Right atrium auricular region (tissue), 2 donors: Measurements from ENCODE around the gene FABP6. TPM values are rescaled to one million over a fixed set of nuclear protein-coding genes. Genes with fewer than 3 reads are reported as not detected.

Experiments used
- DNase-seq: peaks from one replicate; pipeline ENCODE4 v3.0.0-alpha.2; 2019; ENCODE audit warnings: low spot score
- H3K27ac ChIP-seq, 2 donors: fragments of 200-600 bp; sonication (generic); 1 replicate in 1 of 2; 2 replicates in 1 of 2; pipeline ENCODE4 v1.5.1; 2016 to 2019
- H3K27me3 ChIP-seq, 2 donors: fragments of 200-600 bp; sonication (generic); one replicate each; pipeline versions ENCODE4 v1.5.1 to v1.6.0; 2017 to 2019
- H3K36me3 ChIP-seq: fragments of 200-600 bp; sonication (generic); one replicate; pipeline ENCODE4 v1.5.1; 2016
- H3K4me1 ChIP-seq, 2 donors: fragments of 200-600 bp; sonication (generic); one replicate each; pipeline versions ENCODE4 v1.5.1 to v1.6.0; 2017 to 2019
- H3K4me3 ChIP-seq, 2 donors: fragments of 200-600 bp; sonication (generic); 1 replicate in 1 of 2; 2 replicates in 1 of 2; pipeline ENCODE4 v1.5.1; 2017 to 2019; ENCODE audit warnings: mild to moderate bottlenecking in 1 of 2, moderate library complexity in 1 of 2
- H3K9me3 ChIP-seq, 2 donors: fragments of 200-600 bp; sonication (generic); one replicate each; pipeline ENCODE4 v1.5.1; 2019
- CTCF ChIP-seq, 2 donors: fragments of 200-600 bp; sonication (generic); IDR thresholded peaks; one replicate each; pipeline ENCODE4 v1.5.1; 2019; ENCODE audit warnings: antibody characterized with exemption in 2 of 2
- total RNA-seq, 2 donors: library from RNA; depleted of rRNA; stranded (reverse); fragments of >200 nt; gene quantifications; one replicate each; pipeline ENCODE4 v1.1.0, GENCODE V29; 2016

Gene FABP6
- total RNA-seq, 2 donors from 2014 or later: not detected

GRCh38 chr5:160272264-160272663 is 43.0 kb downstream of the FABP6 start:
- Histone ChIP-seq H3K4me3 (no peak overlapping the region), H3K9me3 (no peaks in the 10 kb centered on the region), H3K36me3 (peaks cover 5% of the 10 kb centered on the region), H3K4me1 (peaks cover 0 to 33% of the 10 kb centered on the region in 2 donors), H3K27ac (no peak overlapping the region), H3K27me3 (no peaks in the 10 kb centered on the region)
- TF ChIP-seq CTCF (IDR thresholded peaks at IDR 0.05): no peak
- DNase-seq: no peak

GRCh38 chr5:160272889-160273288 is 43.6 kb downstream of the FABP6 start:
- DNase-seq: no peak
- H3K4me1 ChIP-seq: peaks cover 0 to 33% of the 10 kb centered on the region in 2 donors
- no peaks in the 10 kb centered on the region for H3K9me3 ChIP-seq
- no peak overlapping the region for H3K4me3 ChIP-seq
- peaks cover 5% of the 10 kb centered on the region for H3K36me3 ChIP-seq
- no peaks in the 10 kb centered on the region for H3K27me3 ChIP-seq
- no peak for TF ChIP-seq CTCF (IDR thresholded peaks at IDR 0.05)
- H3K27ac ChIP-seq: no peak overlapping the region

- H3K27ac ChIP-seq: no peak overlapping the region
- no peak overlapping the region for H3K4me3 ChIP-seq
- no peak for DNase-seq
- peaks cover 16% of the 10 kb centered on the region for H3K36me3 ChIP-seq
- H3K4me1 ChIP-seq: peaks cover 0 to 20% of the 10 kb centered on the region in 2 donors
- no peak for TF ChIP-seq CTCF (IDR thresholded peaks at IDR 0.05)
- H3K27me3 ChIP-seq: no peaks in the 10 kb centered on the region
- H3K9me3 ChIP-seq: no peaks in the 10 kb centered on the region
These were observed 45.2 kb downstream of the FABP6 start for GRCh38 chr5:160274483-160274931.

GRCh38 chr5:160278343-160278742 is 49.0 kb downstream of the FABP6 start:
- DNase-seq: no peak
- H3K9me3 ChIP-seq: no peaks in the 10 kb centered on the region
- no peak overlapping the region for H3K4me3 ChIP-seq
- no peak for TF ChIP-seq CTCF (IDR thresholded peaks at IDR 0.05)
- peaks cover 18% of the 10 kb centered on the region for H3K36me3 ChIP-seq
- H3K27ac ChIP-seq: no peak overlapping the region
- no peaks in the 10 kb centered on the region for H3K4me1 ChIP-seq
- no peaks in the 10 kb centered on the region for H3K27me3 ChIP-seq

- TF ChIP-seq CTCF (IDR thresholded peaks at IDR 0.05): no peak
These were observed 51.2 kb downstream of the FABP6 start for GRCh38 chr5:160280384-160281095.

GRCh38 chr5:160281275-160281674 is 52.0 kb downstream of the FABP6 start:
- H3K27ac ChIP-seq: no peak overlapping the region
- DNase-seq: no peak
- no peaks in the 10 kb centered on the region for H3K9me3 ChIP-seq
- H3K4me1 ChIP-seq: peaks cover 0 to 9% of the 10 kb centered on the region in 2 donors
- H3K36me3 ChIP-seq: peaks cover 13% of the 10 kb centered on the region
- H3K4me3 ChIP-seq: no peak overlapping the region
- no peak for TF ChIP-seq CTCF (IDR thresholded peaks at IDR 0.05)
- no peaks in the 10 kb centered on the region for H3K27me3 ChIP-seq

More at GRCh38 chr5:160280384-160281095, 51.2 kb downstream of the FABP6 start:
- H3K4me3 ChIP-seq: no peak overlapping the region
- H3K36me3 ChIP-seq: peaks cover 13% of the 10 kb centered on the region
- H3K27ac ChIP-seq: no peak overlapping the region
- no peak for DNase-seq
- no peaks in the 10 kb centered on the region for H3K27me3 ChIP-seq
- H3K4me1 ChIP-seq: peaks cover 0 to 3% of the 10 kb centered on the region in 2 donors
- no peaks in the 10 kb centered on the region for H3K9me3 ChIP-seq
